Heart left ventricle (tissue), 13 donors: ENCODE measurements around the gene PRAMEF10.
"Not testable (repeated sequence)": the region's sequence is repeated elsewhere in the genome, so short reads cannot be mapped to it uniquely, and the experiment has no call there.

Experiments
- POLR2A ChIP-seq, 2 donors: fragments of 450-650 bp; IDR thresholded peaks; one replicate each; pipeline ENCODE4 v1.6.1; 2017; ENCODE audit warnings: antibody characterized with exemption in 2 of 2, mild to moderate bottlenecking in 2 of 2, moderate library complexity in 2 of 2
- TF ChIP-seq, protein P1 (sequence below), 12 donors: fragments of 200-600 bp; sonication (generic) in 4 of 12; IDR thresholded peaks; one replicate each; pipeline versions ENCODE4 v1.5.0 to v1.8.0; 2018 to 2022; ENCODE audit warnings: antibody characterized with exemption in 12 of 12, mild to moderate bottlenecking in 5 of 12
- donor health status: ischemic (EF 13 %, LVEDD 7.1; RV severe dilation, severe dysfunction).
- donor health status: DM: no; HTN: yes; CAD: no.
- donor health status: DM: no; HTN: no; CAD: no.
- donor health status: ischemic (EF 25% LVEDD 6.9; RV normal size, moderate dysfunction).
- donor health status: ischemic (EF 25% LVEDD 5.7; RV mildly dilated, moderate dysfunction).
- donor health status: ischemic (EF 35%, LVEDD 5.7; RV mildly dilated, moderate dysfunction).
- donor health status: nonischemic (EF 11% LVEDD 7.7; RV severe dilation, severe dysfunction).
- donor health status: DM: yes; HTN: yes; CAD: no.
- donor health status: PGD.
- donor health status: ischemic (EF 29% LVEDD 5.4; RV normal size, mild dysfunction).
- donor health status: nonischemic (EF 23%, LVEDD 6.1; RV moderate dilation, normal function).

GRCh38 chr1:12848620-12849019 is 49.5 kb downstream of the PRAMEF10 start, which contains the start of gene HNRNPCL1:
- TF ChIP-seq, protein P1, sequence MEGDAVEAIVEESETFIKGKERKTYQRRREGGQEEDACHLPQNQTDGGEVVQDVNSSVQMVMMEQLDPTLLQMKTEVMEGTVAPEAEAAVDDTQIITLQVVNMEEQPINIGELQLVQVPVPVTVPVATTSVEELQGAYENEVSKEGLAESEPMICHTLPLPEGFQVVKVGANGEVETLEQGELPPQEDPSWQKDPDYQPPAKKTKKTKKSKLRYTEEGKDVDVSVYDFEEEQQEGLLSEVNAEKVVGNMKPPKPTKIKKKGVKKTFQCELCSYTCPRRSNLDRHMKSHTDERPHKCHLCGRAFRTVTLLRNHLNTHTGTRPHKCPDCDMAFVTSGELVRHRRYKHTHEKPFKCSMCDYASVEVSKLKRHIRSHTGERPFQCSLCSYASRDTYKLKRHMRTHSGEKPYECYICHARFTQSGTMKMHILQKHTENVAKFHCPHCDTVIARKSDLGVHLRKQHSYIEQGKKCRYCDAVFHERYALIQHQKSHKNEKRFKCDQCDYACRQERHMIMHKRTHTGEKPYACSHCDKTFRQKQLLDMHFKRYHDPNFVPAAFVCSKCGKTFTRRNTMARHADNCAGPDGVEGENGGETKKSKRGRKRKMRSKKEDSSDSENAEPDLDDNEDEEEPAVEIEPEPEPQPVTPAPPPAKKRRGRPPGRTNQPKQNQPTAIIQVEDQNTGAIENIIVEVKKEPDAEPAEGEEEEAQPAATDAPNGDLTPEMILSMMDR (IDR thresholded peaks at IDR 0.05): not testable (repeated sequence)
- TF ChIP-seq POLR2A (IDR thresholded peaks at IDR 0.05): not testable (repeated sequence)
